Gastrocnemius medialis (tissue), 4 donors: ENCODE measurements around the gene ZEB2. TPM values are rescaled to one million over a fixed set of nuclear protein-coding genes. Genes with fewer than 3 reads are reported as not detected.

Source experiments
- ATAC-seq, 2 donors: fragments of 150-250 bp; one replicate each; pipeline ENCODE4 v1.9.1; 2016
- DNase-seq, 2 donors: peaks; one replicate each; pipeline ENCODE4 v3.0.0-alpha.2; 2019
- H3K27ac ChIP-seq, 4 donors: fragments of 200-600 bp; sonication (generic); 1 replicate in 1 of 4; 2 replicates in 3 of 4; pipeline ENCODE4 v1.5.1; 2016 to 2018; ENCODE audit warnings: mild to moderate bottlenecking in 2 of 4, moderate library complexity in 1 of 4
- H3K27me3 ChIP-seq, 3 donors: fragments of 200-600 bp; sonication (generic) in 2 of 3; 1 replicate in 1 of 3; 2 replicates in 2 of 3; pipeline versions ENCODE4 v1.5.1 to v1.6.0; 2016 to 2019; ENCODE audit warnings: mild to moderate bottlenecking in 1 of 3, moderate library complexity in 1 of 3
- H3K36me3 ChIP-seq, 2 donors: fragments of 200-600 bp; sonication (generic) in 1 of 2; one replicate each; pipeline ENCODE4 v1.5.1; 2017 to 2018
- H3K4me1 ChIP-seq, 2 donors: fragments of 200-600 bp; sonication (generic) in 1 of 2; one replicate each; pipeline ENCODE4 v1.5.1; 2016 to 2017; ENCODE audit warnings: mild to moderate bottlenecking in 2 of 2
- H3K4me3 ChIP-seq, 4 donors: fragments of 200-600 bp; sonication (generic) in 3 of 4; 1 replicate in 1 of 4; 2 replicates in 3 of 4; pipeline ENCODE4 v1.5.1; 2016 to 2019; ENCODE audit warnings: mild to moderate bottlenecking in 2 of 4
- H3K9me3 ChIP-seq, 3 donors: fragments of 200-600 bp; sonication (generic) in 2 of 3; 1 replicate in 1 of 3; 2 replicates in 2 of 3; pipeline ENCODE4 v1.5.1; 2016 to 2019
- POLR2A ChIP-seq, 2 donors: fragments of 450-650 bp; IDR thresholded peaks; one replicate each; pipeline ENCODE4 v1.6.1; 2017; ENCODE audit warnings: antibody characterized with exemption in 2 of 2, mild to moderate bottlenecking in 2 of 2, moderate library complexity in 2 of 2
- in situ Hi-C, 4 donors: fragments of 200-750 bp; cut with MboI; loops; one replicate each; pipeline versions ENCODE4 v1.15.0 to v1.8.0; 2017; ENCODE audit warnings: low sequenced_read_pairs in 4 of 4
- intact Hi-C: fragments of 100-400 bp; cut with DNase I; formaldehyde crosslinking; loops from one replicate; pipeline ENCODE4 v1.15.1; 2023; ENCODE audit warnings: low total_unique reads
- total RNA-seq, 4 donors: library from RNA; depleted of rRNA; stranded (reverse); fragments of >200 nt; gene quantifications; one replicate each; pipeline versions ENCODE4 v1.1.0 to v1.2.3, GENCODE V29; 2016
- TF ChIP-seq, protein P1 (sequence below), 5 experiments: fragments of 450-650 bp in 3 of 5; fragments of 200-600 bp in 2 of 5; sonication (generic) in 2 of 5; IDR thresholded peaks in 4 of 5; conservative IDR thresholded peaks in 1 of 5; 1 replicate in 4 of 5; 2 replicates in 1 of 5; pipeline ENCODE4 v1.5.1; 2016 to 2019; ENCODE audit warnings: antibody characterized with exemption in 5 of 5, mild to moderate bottlenecking in 3 of 5, moderate library complexity in 3 of 5

Gene ZEB2
- total RNA-seq, result 10 to 100 TPM; 21.2 to 27.6 (median 22.9) TPM

- ATAC-seq, result peak; percentile 23 to 31
- intact Hi-C loops, result loop anchor here (5.0 kb wide), 1 partner anchor 58 kb away; no protein-coding TSS in a partner anchor
- DNase-seq, result peak; percentile 67 to 69
Measured at GRCh38 chr2:144519934-144520731, at the start of gene ZEB2. TSS of gene ZEB2 (minus strand) at chr2:144520119. CDS start at chr2:144517350, 2,769 bp downstream.

DNA sequence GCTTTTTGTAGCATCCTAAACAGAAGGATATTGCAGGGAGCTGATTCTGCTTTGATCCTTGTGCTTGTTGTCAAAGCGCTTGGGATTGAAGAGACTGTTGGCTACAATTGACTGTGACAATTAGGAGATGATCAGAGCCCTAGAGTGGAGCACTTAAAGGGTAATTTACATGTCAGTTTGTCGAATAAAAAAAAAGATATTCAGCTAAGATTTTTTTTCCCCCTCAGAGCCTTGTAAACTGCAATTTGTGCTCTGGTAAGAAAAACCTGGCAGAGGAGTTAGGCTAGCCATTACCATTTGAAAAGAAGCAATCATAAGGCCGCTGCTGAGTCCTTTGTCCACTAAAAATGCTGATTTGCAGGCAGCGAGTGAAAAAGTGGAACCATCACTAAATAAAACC, 47.8 kb upstream of the ZEB2 start:
- no peaks in the 10 kb centered on the region for H3K9me3 ChIP-seq
- H3K36me3 ChIP-seq, result no peaks in the 10 kb centered on the region
- ATAC-seq (no peak), DNase-seq (no peak)
- no peaks in the 10 kb centered on the region for H3K27me3 ChIP-seq
- no peak overlapping the region for H3K4me3 ChIP-seq
- in situ Hi-C loops, result no loop called here
- TF ChIP-seq, protein P1, sequence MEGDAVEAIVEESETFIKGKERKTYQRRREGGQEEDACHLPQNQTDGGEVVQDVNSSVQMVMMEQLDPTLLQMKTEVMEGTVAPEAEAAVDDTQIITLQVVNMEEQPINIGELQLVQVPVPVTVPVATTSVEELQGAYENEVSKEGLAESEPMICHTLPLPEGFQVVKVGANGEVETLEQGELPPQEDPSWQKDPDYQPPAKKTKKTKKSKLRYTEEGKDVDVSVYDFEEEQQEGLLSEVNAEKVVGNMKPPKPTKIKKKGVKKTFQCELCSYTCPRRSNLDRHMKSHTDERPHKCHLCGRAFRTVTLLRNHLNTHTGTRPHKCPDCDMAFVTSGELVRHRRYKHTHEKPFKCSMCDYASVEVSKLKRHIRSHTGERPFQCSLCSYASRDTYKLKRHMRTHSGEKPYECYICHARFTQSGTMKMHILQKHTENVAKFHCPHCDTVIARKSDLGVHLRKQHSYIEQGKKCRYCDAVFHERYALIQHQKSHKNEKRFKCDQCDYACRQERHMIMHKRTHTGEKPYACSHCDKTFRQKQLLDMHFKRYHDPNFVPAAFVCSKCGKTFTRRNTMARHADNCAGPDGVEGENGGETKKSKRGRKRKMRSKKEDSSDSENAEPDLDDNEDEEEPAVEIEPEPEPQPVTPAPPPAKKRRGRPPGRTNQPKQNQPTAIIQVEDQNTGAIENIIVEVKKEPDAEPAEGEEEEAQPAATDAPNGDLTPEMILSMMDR (IDR thresholded peaks at IDR 0.05 in 4 of 5, conservative IDR thresholded peaks at IDR 0.05 in 1 of 5), result no peak
- TF ChIP-seq POLR2A (IDR thresholded peaks at IDR 0.05), result no peak
- intact Hi-C loops, result no loop called here
- no peak overlapping the region for H3K27ac ChIP-seq
- no peaks in the 10 kb centered on the region for H3K4me1 ChIP-seq

More at GRCh38 chr2:144519934-144520731, at the start of gene ZEB2:
- Histone ChIP-seq H3K9me3 (no peaks in the 10 kb centered on the region), H3K4me3 (peak within 1 kb of the TSS; percentile 76 to 89 (median 78)), H3K4me1 (peaks cover 29% of the 10 kb centered on the region in 2 donors), H3K27ac (peak within 1 kb of the TSS; percentile 94 to 96 (median 95)), H3K36me3 (no peaks in the 10 kb centered on the region), H3K27me3 (peaks cover 0 to 22% (median 0%) of the 10 kb centered on the region in 3 donors)
- in situ Hi-C loops, result loop anchor here in 3 of 4 donors (10.0 to 25.0 kb wide), 2 partner anchors 65 to 183 kb away; a partner anchor contains a TSS
- TF ChIP-seq, protein P1 (IDR thresholded peaks at IDR 0.05 in 4 of 5, conservative IDR thresholded peaks at IDR 0.05 in 1 of 5), result peak; percentile 40 to 67 (median 62)
- peak; percentile 35 to 56 for TF ChIP-seq POLR2A (IDR thresholded peaks at IDR 0.05)

DNA sequence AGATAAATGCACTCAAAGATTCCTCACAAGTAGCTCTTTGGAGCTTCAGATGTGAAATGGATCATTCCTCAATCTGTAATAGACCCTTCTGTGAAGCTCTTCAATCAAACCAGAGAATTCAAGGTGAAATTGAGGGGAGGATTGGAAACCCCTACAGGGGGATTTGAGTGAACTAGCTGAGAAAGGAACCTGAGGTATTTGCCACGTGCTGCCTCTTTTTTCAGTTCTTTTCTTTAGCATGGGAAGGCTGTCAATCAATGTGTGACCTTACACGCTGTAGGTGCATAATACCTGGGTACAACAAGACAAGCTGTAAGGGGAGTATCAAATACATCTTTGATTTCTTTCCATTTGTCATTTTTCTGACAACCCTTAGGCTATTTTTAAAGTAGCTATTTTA, 46.5 kb upstream of the ZEB2 start:
- H3K4me1 ChIP-seq, result no peaks in the 10 kb centered on the region
- in situ Hi-C loops, result no loop called here
- DNase-seq, result no peak

GRCh38 chr2:144560251-144560650, 40.3 kb upstream of the ZEB2 start:
- in situ Hi-C loops, result no loop called here
- Histone ChIP-seq H3K36me3 (no peaks in the 10 kb centered on the region), H3K9me3 (no peaks in the 10 kb centered on the region), H3K4me1 (no peaks in the 10 kb centered on the region), H3K4me3 (no peak overlapping the region), H3K27ac (no peak overlapping the region), H3K27me3 (no peaks in the 10 kb centered on the region)
- TF ChIP-seq, protein P1 (IDR thresholded peaks at IDR 0.05 in 4 of 5, conservative IDR thresholded peaks at IDR 0.05 in 1 of 5), result no peak
- no peak for TF ChIP-seq POLR2A (IDR thresholded peaks at IDR 0.05)
- DNase-seq, result no peak
- ATAC-seq, result no peak
- intact Hi-C loops, result no loop called here

More for the DNA sequence above, 46.5 kb upstream of the ZEB2 start:
- no peaks in the 10 kb centered on the region for H3K9me3 ChIP-seq
- intact Hi-C loops, result no loop called here
- no peak overlapping the region for H3K4me3 ChIP-seq
- no peak overlapping the region for H3K27ac ChIP-seq
- no peak for TF ChIP-seq POLR2A (IDR thresholded peaks at IDR 0.05)
- TF ChIP-seq, protein P1 (IDR thresholded peaks at IDR 0.05 in 4 of 5, conservative IDR thresholded peaks at IDR 0.05 in 1 of 5), result no peak
- H3K27me3 ChIP-seq, result no peaks in the 10 kb centered on the region
- no peak for ATAC-seq
- no peaks in the 10 kb centered on the region for H3K36me3 ChIP-seq
